ENCODE results near the gene NUP210L. TPM values are rescaled to one million over a fixed set of nuclear protein-coding genes. Genes with fewer than 3 reads are reported as not detected.

The NUP210L gene
- total RNA-seq, 1 experiment from 2014 or later: 0.10 TPM

- intact Hi-C loops (cut with micrococcal nuclease): no loop called here
- POLR2A ChIA-PET: no interaction called here
These were observed 184.5 kb downstream of the NUP210L start for GRCh38 chr1:153970346-153970745.

More at GRCh38 chr1:153970346-153970745, 184.5 kb downstream of the NUP210L start:
- H3K27me3 ChIP-seq (ENCODE audit: insufficient read depth, low read length): no peaks in the 10 kb centered on the region
- H3K9me3 ChIP-seq (ENCODE audit: control insufficient read depth in 1 of 2, insufficient read depth in 1 of 2, low read depth in 1 of 2, low read length in 2 of 2): no peaks in the 10 kb centered on the region
- H4K20me1 ChIP-seq (ENCODE audit: insufficient read depth): no peaks in the 10 kb centered on the region
- CTCF ChIA-PET: no interaction called here
- DNase-seq (ENCODE audit: low read depth, low spot score) (no peak), ATAC-seq (no peak)
- no peak overlapping the region for H2AFZ ChIP-seq (ENCODE audit: low read depth, low read length, poor library complexity, severe bottlenecking)
- H3K4me1 ChIP-seq (ENCODE audit: control insufficient read depth in 1 of 2, insufficient read depth in 2 of 2, low read length in 2 of 2): peaks cover 11 to 27% of the 10 kb centered on the region in 2 experiments
- no peak overlapping the region for H3K9ac ChIP-seq (ENCODE audit: low read length)
- no peaks in the 10 kb centered on the region for H3K9me2 ChIP-seq (ENCODE audit: insufficient read depth)
- H3K4me2 ChIP-seq (ENCODE audit: low read length): no peak overlapping the region
- BruUV-seq (replicated peaks): no TSS peak
- H3K36me3 ChIP-seq (ENCODE audit: control insufficient read depth in 1 of 2, insufficient read depth in 2 of 2, low read length in 2 of 2): peaks cover 7 to 17% of the 10 kb centered on the region in 2 experiments; a peak in 2 of 4 replicates
- no peak overlapping the region for H3K27ac ChIP-seq (ENCODE audit: low read depth, low read length)
- TF ChIP-seq POLR2AphosphoS5 (IDR thresholded peaks at IDR 0.05; ENCODE audit: low read depth, low read length): no peak
- TF ChIP-seq POLR2A (IDR thresholded peaks at IDR 0.05; ENCODE audit: borderline replicate concordance, extremely low read depth, insufficient read depth, insufficient read length): no peak
- TF ChIP-seq JUND (IDR thresholded peaks at IDR 0.05): no peak
- no peak for TF ChIP-seq EZH2 (IDR thresholded peaks at IDR 0.05)
- no peak for TF ChIP-seq CTCF (IDR thresholded peaks at IDR 0.05 in 2 of 3, conservative IDR thresholded peaks at IDR 0.05 in 1 of 3; ENCODE audit: borderline replicate concordance in 1 of 3, insufficient read depth in 1 of 3, low read depth in 2 of 3, low read length in 2 of 3)
- no peak for TF ChIP-seq RAD21 (IDR thresholded peaks at IDR 0.05; ENCODE audit: low read depth)
- TF ChIP-seq SIN3A (IDR thresholded peaks at IDR 0.05; ENCODE audit: low read depth): no peak
- no peak for TF ChIP-seq ATF3 (IDR thresholded peaks at IDR 0.05)
- no peak for TF ChIP-seq REST (IDR thresholded peaks at IDR 0.05; ENCODE audit: low read depth)
- TF ChIP-seq CEBPB (IDR thresholded peaks at IDR 0.05; ENCODE audit: low read depth): no peak
- no peak for TF ChIP-seq FOSL1 (IDR thresholded peaks at IDR 0.05; ENCODE audit: low read depth)
- TF ChIP-seq SP1 (IDR thresholded peaks at IDR 0.05; ENCODE audit: low read depth): no peak
- TF ChIP-seq EZH2phosphoT487 (IDR thresholded peaks at IDR 0.05; ENCODE audit: borderline replicate concordance): no peak
- no peak for TF ChIP-seq YY1 (IDR thresholded peaks at IDR 0.05; ENCODE audit: extremely low read depth, insufficient replicate concordance, low read depth, low read length)
- RAD21 ChIA-PET (ENCODE audit: low non-redundant PET in 1 of 2, low total read pairs in 2 of 2, uncharacterized antibody in 2 of 2, unreplicated experiment in 2 of 2): no interaction called here
- H3K79me2 ChIP-seq (ENCODE audit: insufficient read depth, low read length): peaks cover 8% of the 10 kb centered on the region; the same call in 1 of the 2 replicates
- H3K4me3 ChIP-seq (replicated peaks in 1 of 2; ENCODE audit: low read depth in 1 of 2, low read length in 2 of 2): no peak overlapping the region
